CD4-positive, alpha-beta memory T cell (primary cell): ENCODE data around the gene GUCA1C. TPM values are rescaled to one million over a fixed set of nuclear protein-coding genes. Genes with fewer than 3 reads are reported as not detected.

Experiments
- CTCF ChIA-PET: fragments of 350-600 bp; sonication (Branson Sonifier 250); formaldehyde crosslinking; loops from one replicate; lab custom pipeline; 2021; ENCODE audit warnings: inconsistent platforms; ENCODE audit not compliant: partially characterized antibody; lab: Charles Lee
- POLR2A ChIA-PET: fragments of 350-600 bp; sonication (Branson Sonifier 250); formaldehyde crosslinking; loops from one replicate; lab custom pipeline; 2021; ENCODE audit not compliant: partially characterized antibody; lab: Charles Lee
- DNase-seq, 5 donors: peaks; one replicate each; pipeline versions ENCODE4 v3.0.0 to v3.0.0-alpha.2; 2020 to 2022; ENCODE audit warnings: mixed read lengths in 1 of 5
- H3K27ac ChIP-seq: one replicate; pipeline ENCODE4 v1.7.0; 2013; ENCODE audit warnings: low read depth, low read length
- H3K27me3 ChIP-seq: 2 replicates; pipeline ENCODE4 v1.7.0; 2013; ENCODE audit warnings: mild to moderate bottlenecking, low read length, moderate library complexity; ENCODE audit not compliant: insufficient read depth
- H3K36me3 ChIP-seq: 2 replicates; pipeline ENCODE4 v1.7.0; 2013; ENCODE audit warnings: mild to moderate bottlenecking, low read length, moderate library complexity; ENCODE audit not compliant: insufficient read depth
- H3K4me1 ChIP-seq: 2 replicates; pipeline ENCODE4 v1.7.0; 2013; ENCODE audit warnings: mild to moderate bottlenecking, low read length, moderate library complexity; ENCODE audit not compliant: insufficient read depth
- H3K4me3 ChIP-seq, 2 donors: one replicate each; pipeline ENCODE4 v1.7.0; 2013; ENCODE audit warnings: low read length in 2 of 2, mild to moderate bottlenecking in 1 of 2
- H3K9me3 ChIP-seq, 2 donors: one replicate each; pipeline ENCODE4 v1.7.0; 2013; ENCODE audit warnings: low read length in 2 of 2, control low read depth in 1 of 2; ENCODE audit not compliant: control insufficient read depth in 1 of 2
- H3K27ac Mint-ChIP-seq, 7 donors: one replicate each; pipeline ENCODE4 v1.8.0; 2020 to 2021; ENCODE audit warnings: mixed read lengths in 7 of 7, mild to moderate bottlenecking in 6 of 7, inconsistent platforms in 3 of 7, moderate library complexity in 3 of 7
- H3K27me3 Mint-ChIP-seq, 2 donors: one replicate each; pipeline ENCODE4 v1.8.0; 2020 to 2021; ENCODE audit warnings: mixed read lengths in 2 of 2
- H3K36me3 Mint-ChIP-seq, 2 donors: one replicate each; pipeline ENCODE4 v1.8.0; 2020 to 2021; ENCODE audit warnings: mixed read lengths in 2 of 2, inconsistent platforms in 1 of 2, mild to moderate bottlenecking in 1 of 2
- H3K4me1 Mint-ChIP-seq, 4 donors: one replicate each; pipeline ENCODE4 v1.8.0; 2020 to 2021; ENCODE audit warnings: mixed read lengths in 4 of 4, mild to moderate bottlenecking in 1 of 4
- H3K4me3 Mint-ChIP-seq, 8 donors: one replicate each; pipeline ENCODE4 v1.8.0; 2020 to 2021; ENCODE audit warnings: mixed read lengths in 8 of 8, mild to moderate bottlenecking in 7 of 8, moderate library complexity in 6 of 8, inconsistent platforms in 3 of 8
- H3K9me3 Mint-ChIP-seq, 8 donors: one replicate each; pipeline ENCODE4 v1.8.0; 2020 to 2021; ENCODE audit warnings: mixed read lengths in 8 of 8, mild to moderate bottlenecking in 5 of 8, inconsistent platforms in 3 of 8, moderate library complexity in 1 of 8
- intact Hi-C: fragments of 100-400 bp; cut with micrococcal nuclease; formaldehyde crosslinking; loops from one replicate; pipeline ENCODE4 v1.15.1; 2023
- polyA plus RNA-seq, 2 donors: library from polyadenylated mRNA; unstranded; fragments of 300-500 nt; fragmentation: Illumina TruSeq; gene quantifications; one replicate each; pipeline ENCODE4 v1.2.3, GENCODE V29; 2021
- total RNA-seq, 2 experiments: library from RNA; stranded (reverse); gene quantifications; one replicate each; pipeline ENCODE4 v1.2.3, GENCODE V29; 2021

GUCA1C gene
- total and polyA plus RNA-seq, 4 experiments from 2014 or later = not detected

DNA sequence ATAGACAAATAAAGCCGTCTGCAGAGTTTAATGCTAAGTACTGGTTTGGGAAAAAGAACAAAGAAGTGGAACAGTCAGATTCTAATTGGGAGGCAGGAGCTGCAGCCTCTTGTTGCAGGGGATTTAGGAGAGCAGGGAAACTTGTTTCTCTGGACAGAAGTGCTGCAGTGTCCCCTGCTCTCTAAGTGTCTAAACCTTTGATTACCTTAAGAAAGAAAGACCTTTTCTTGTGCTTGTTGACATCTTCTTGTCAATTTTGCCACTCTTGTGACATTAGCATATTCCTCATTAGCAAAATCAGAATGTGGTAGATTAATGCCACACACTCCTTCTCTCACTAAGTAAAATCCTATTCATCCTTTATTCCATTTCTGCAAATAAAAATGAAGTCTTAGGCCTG is 92.3 kb downstream of the GUCA1C start:
- POLR2A ChIA-PET = interaction anchor here (0.7 to 1.2 kb wide), 2 partner anchors 272 to 972 kb away, joined by 3 read pairs; partner anchors contain the start of genes CIP2A and DZIP3
- peaks cover 16% of the 10 kb centered on the region for H3K36me3 ChIP-seq
- no peaks in the 10 kb centered on the region for H3K9me3 ChIP-seq
- Mint-ChIP-seq H3K27me3 (no peaks in the 10 kb centered on the region), H3K27ac (peak overlapping the region; percentile 12 to 94 (median 90)), H3K9me3 (peaks cover 0 to 25% (median 8%) of the 10 kb centered on the region in 8 donors), H3K4me3 (peak overlapping the region in 2 of 8 donors; percentile 16 to 69), H3K4me1 (peaks cover 42 to 67% (median 50%) of the 10 kb centered on the region in 4 donors), H3K36me3 (peaks cover 82 to 84% of the 10 kb centered on the region in 2 donors)
- no peaks in the 10 kb centered on the region for H3K27me3 ChIP-seq
- H3K27ac ChIP-seq = no peak overlapping the region
- CTCF ChIA-PET = interaction anchor here (2.5 kb wide), 1 partner anchor 43 kb away, joined by 8 read pairs; no protein-coding TSS in a partner anchor
- intact Hi-C loops = no loop called here
- no peak for DNase-seq
- H3K4me1 ChIP-seq = peaks cover 37% of the 10 kb centered on the region
- H3K4me3 ChIP-seq = no peak overlapping the region

Other genes starting within 250 kb of the GUCA1C start
- not detected for gene RETNLB, start 196.5 kb downstream of the GUCA1C start, total RNA-seq
- not detected for gene RETNLB, start 196.5 kb downstream of the GUCA1C start, polyA plus RNA-seq
- gene TRAT1, start 131.1 kb downstream of the GUCA1C start, total RNA-seq = 100 to 1,000 TPM; 164 to 169 TPM
- 100 to 1,000 TPM; 227 to 367 TPM for gene TRAT1, start 131.1 kb downstream of the GUCA1C start, polyA plus RNA-seq
- not detected for gene MORC1, start 164.3 kb upstream of the GUCA1C start, total RNA-seq
- gene MORC1, start 164.3 kb upstream of the GUCA1C start, polyA plus RNA-seq = not detected
- gene C3orf85, start 182.8 kb upstream of the GUCA1C start, total RNA-seq = not detected
- gene C3orf85, start 182.8 kb upstream of the GUCA1C start, polyA plus RNA-seq = not detected